Measurements from ENCODE around the gene ZNF556.
"Not testable (repeated sequence)": the region's sequence is repeated elsewhere in the genome, so short reads cannot be mapped to it uniquely, and the experiment has no call there.

ZNF556 gene

GRCh38 chr19:2866495-2867024 is 575 bp upstream of the ZNF556 start:
- Histone ChIP-seq H3K27me3 (ENCODE audit: control insufficient read depth, low read length) (no peaks in the 10 kb centered on the region), H3K79me2 (ENCODE audit: control insufficient read depth, low read length) (no peaks in the 10 kb centered on the region), H3K27ac (ENCODE audit: low read depth, low read length) (no peak overlapping the region), H3K9me2 (replicated peaks; ENCODE audit: control insufficient read depth, low read length) (no peaks in the 10 kb centered on the region), H4K20me1 (ENCODE audit: control insufficient read depth, insufficient read depth, low read depth, low read length) (no peaks in the 10 kb centered on the region), H3F3A (ENCODE audit: control insufficient read depth, insufficient read depth) (no peaks in the 10 kb centered on the region), H3K4me2 (ENCODE audit: low read length) (0 out of 2 replicates have a peak overlapping the region, but pooled peaks have one; percentile 12), H3K4me1 (ENCODE audit: control insufficient read depth, low read length) (no peaks in the 10 kb centered on the region), H3K4me3 (ENCODE audit: low read length) (no peak overlapping the region), H3K36me3 (ENCODE audit: control insufficient read depth, low read length) (no peaks in the 10 kb centered on the region), H3K9me3 (ENCODE audit: control insufficient read depth, insufficient read depth, low read length) (peaks cover 12% of the 10 kb centered on the region; the same call in 1 of the 2 replicates)
- TF ChIP-seq EZH2phosphoT487 (IDR thresholded peaks at IDR 0.05; ENCODE audit: borderline replicate concordance, low read length): no peak
- no peak for TF ChIP-seq CTCF (IDR thresholded peaks at IDR 0.05; ENCODE audit: low read depth, low read length, poor library complexity, severe bottlenecking)

GRCh38 chr19:2869618-2870017 is 2.5 kb downstream of the ZNF556 start:
- no peak overlapping the region for H3K4me2 ChIP-seq (ENCODE audit: low read length)
- TF ChIP-seq EZH2phosphoT487 (IDR thresholded peaks at IDR 0.05; ENCODE audit: borderline replicate concordance, low read length): no peak
- TF ChIP-seq CTCF (IDR thresholded peaks at IDR 0.05; ENCODE audit: low read depth, low read length, poor library complexity, severe bottlenecking): no peak
- H3K9me3 ChIP-seq (ENCODE audit: control insufficient read depth, insufficient read depth, low read length): peaks cover 12% of the 10 kb centered on the region; the same call in 1 of the 2 replicates
- H3K27me3 ChIP-seq (ENCODE audit: control insufficient read depth, low read length): no peaks in the 10 kb centered on the region
- no peaks in the 10 kb centered on the region for H4K20me1 ChIP-seq (ENCODE audit: control insufficient read depth, insufficient read depth, low read depth, low read length)
- H3F3A ChIP-seq (ENCODE audit: control insufficient read depth, insufficient read depth): no peaks in the 10 kb centered on the region
- no peak overlapping the region for H3K27ac ChIP-seq (ENCODE audit: low read depth, low read length)
- no peaks in the 10 kb centered on the region for H3K79me2 ChIP-seq (ENCODE audit: control insufficient read depth, low read length)
- no peaks in the 10 kb centered on the region for H3K9me2 ChIP-seq (replicated peaks; ENCODE audit: control insufficient read depth, low read length)
- H3K4me1 ChIP-seq (ENCODE audit: control insufficient read depth, low read length): peaks cover 5% of the 10 kb centered on the region
- H3K4me3 ChIP-seq (ENCODE audit: low read length): no peak overlapping the region
- H3K36me3 ChIP-seq (ENCODE audit: control insufficient read depth, low read length): no peaks in the 10 kb centered on the region

- H3K4me3 ChIP-seq (ENCODE audit: low read length); H3F3A ChIP-seq (ENCODE audit: control insufficient read depth, insufficient read depth); H3K79me2 ChIP-seq (ENCODE audit: control insufficient read depth, low read length); H3K9me2 ChIP-seq (replicated peaks; ENCODE audit: control insufficient read depth, low read length); H3K27ac ChIP-seq (ENCODE audit: low read depth, low read length); H3K27me3 ChIP-seq (ENCODE audit: control insufficient read depth, low read length); H3K4me1 ChIP-seq (ENCODE audit: control insufficient read depth, low read length); H3K36me3 ChIP-seq (ENCODE audit: control insufficient read depth, low read length); H4K20me1 ChIP-seq (ENCODE audit: control insufficient read depth, insufficient read depth, low read depth, low read length): not testable (repeated sequence)
- H3K9me3 ChIP-seq (ENCODE audit: control insufficient read depth, insufficient read depth, low read length): peaks cover 13% of the 10 kb centered on the region
- 0 out of 2 replicates have a peak overlapping the region, but pooled peaks have one; percentile 21 for H3K4me2 ChIP-seq (ENCODE audit: low read length)
Observed at GRCh38 chr19:2872175-2872574, 5.0 kb downstream of the ZNF556 start.

GRCh38 chr19:2877398-2878331 is 10.5 kb downstream of the ZNF556 start:
- Histone ChIP-seq H3K27me3 (ENCODE audit: control insufficient read depth, low read length) (no peaks in the 10 kb centered on the region), H3F3A (ENCODE audit: control insufficient read depth, insufficient read depth) (no peaks in the 10 kb centered on the region), H3K9me3 (ENCODE audit: control insufficient read depth, insufficient read depth, low read length) (peaks cover 20% of the 10 kb centered on the region), H4K20me1 (ENCODE audit: control insufficient read depth, insufficient read depth, low read depth, low read length) (no peaks in the 10 kb centered on the region), H3K4me3 (ENCODE audit: low read length) (no peak overlapping the region), H3K4me1 (ENCODE audit: control insufficient read depth, low read length) (peaks cover 5% of the 10 kb centered on the region), H3K36me3 (ENCODE audit: control insufficient read depth, low read length) (no peaks in the 10 kb centered on the region), H3K27ac (ENCODE audit: low read depth, low read length) (no peak overlapping the region), H3K9me2 (replicated peaks; ENCODE audit: control insufficient read depth, low read length) (no peaks in the 10 kb centered on the region), H3K79me2 (ENCODE audit: control insufficient read depth, low read length) (no peaks in the 10 kb centered on the region), H3K4me2 (ENCODE audit: low read length) (no peak overlapping the region)
- TF ChIP-seq CTCF (IDR thresholded peaks at IDR 0.05; ENCODE audit: low read depth, low read length, poor library complexity, severe bottlenecking) (no peak), EZH2phosphoT487 (IDR thresholded peaks at IDR 0.05; ENCODE audit: borderline replicate concordance, low read length) (no peak)
